WERI-Rb-1 (cell line): ENCODE data around the gene LEMD1.

Source experiments
- DNase-seq: peaks from one replicate; pipeline ENCODE4 v3.0.0-alpha.2; 2020
- H3K27ac ChIP-seq: fragments of 250-450 bp; sonication (Bioruptor Pico); 2 replicates; pipeline ENCODE4 v1.5.1; 2020; ENCODE audit warnings: mild to moderate bottlenecking, moderate library complexity
- H3K27me3 ChIP-seq: fragments of 250-450 bp; sonication (Bioruptor Pico); 2 replicates; pipeline ENCODE4 v1.5.1; 2021; ENCODE audit warnings: mild to moderate bottlenecking, low read depth, moderate library complexity; ENCODE audit not compliant: insufficient read depth, severe bottlenecking
- H3K36me3 ChIP-seq: fragments of 250-450 bp; sonication (Bioruptor Pico); 2 replicates; pipeline ENCODE4 v1.5.1; 2020; ENCODE audit warnings: mild to moderate bottlenecking, moderate library complexity
- H3K4me3 ChIP-seq: 2 replicates; pipeline ENCODE4 v1.5.1; 2011; ENCODE audit warnings: low read depth, mild to moderate bottlenecking, control low read depth, low read length
- H3K9me3 ChIP-seq: fragments of 250-450 bp; sonication (Bioruptor Pico); 2 replicates; pipeline ENCODE4 v1.5.1; 2021; ENCODE audit warnings: mild to moderate bottlenecking, moderate library complexity; ENCODE audit not compliant: severe bottlenecking
- CTCF ChIP-seq: IDR thresholded peaks from 2 replicates; pipeline ENCODE4 v1.5.1; 2011; ENCODE audit warnings: low read depth, mild to moderate bottlenecking, control low read depth, inconsistent platforms, low read length

LEMD1 gene

GRCh38 chr1:205452933-205453332 is 31.1 kb upstream of the LEMD1 start:
- peaks cover 46% of the 10 kb centered on the region for H3K27me3 ChIP-seq

DNA sequence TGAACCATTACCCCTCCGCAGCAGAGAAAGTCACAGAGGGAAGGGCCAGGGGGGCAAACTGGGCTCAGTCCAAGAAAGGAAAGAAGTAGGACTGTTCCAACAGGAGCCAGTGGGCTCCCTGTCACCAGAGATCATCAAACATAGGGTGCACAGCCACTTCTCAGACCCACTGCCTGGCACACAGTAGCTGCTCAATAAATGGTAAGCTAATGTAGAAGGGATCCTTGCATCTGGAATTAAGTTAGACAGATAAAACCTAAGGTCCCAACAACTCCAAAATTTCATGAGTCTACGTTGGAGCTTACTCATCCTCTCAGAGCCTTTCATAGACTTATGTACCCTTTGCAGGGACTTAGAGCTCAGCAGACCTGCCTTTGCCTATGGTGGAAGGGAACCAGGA is 30.5 kb upstream of the LEMD1 start:
- no peak for TF ChIP-seq CTCF
- Histone ChIP-seq H3K4me3 (no peak overlapping the region), H3K9me3 (no peaks in the 10 kb centered on the region), H3K27me3 (peaks cover 40% of the 10 kb centered on the region), H3K27ac (no peak overlapping the region), H3K36me3 (no peaks in the 10 kb centered on the region)
- DNase-seq: no peak

More at GRCh38 chr1:205452933-205453332, 31.1 kb upstream of the LEMD1 start:
- H3K4me3 ChIP-seq: no peak overlapping the region
- no peak for TF ChIP-seq CTCF
- H3K27ac ChIP-seq: no peak overlapping the region
- DNase-seq: no peak
- H3K9me3 ChIP-seq: no peaks in the 10 kb centered on the region
- no peaks in the 10 kb centered on the region for H3K36me3 ChIP-seq

DNA sequence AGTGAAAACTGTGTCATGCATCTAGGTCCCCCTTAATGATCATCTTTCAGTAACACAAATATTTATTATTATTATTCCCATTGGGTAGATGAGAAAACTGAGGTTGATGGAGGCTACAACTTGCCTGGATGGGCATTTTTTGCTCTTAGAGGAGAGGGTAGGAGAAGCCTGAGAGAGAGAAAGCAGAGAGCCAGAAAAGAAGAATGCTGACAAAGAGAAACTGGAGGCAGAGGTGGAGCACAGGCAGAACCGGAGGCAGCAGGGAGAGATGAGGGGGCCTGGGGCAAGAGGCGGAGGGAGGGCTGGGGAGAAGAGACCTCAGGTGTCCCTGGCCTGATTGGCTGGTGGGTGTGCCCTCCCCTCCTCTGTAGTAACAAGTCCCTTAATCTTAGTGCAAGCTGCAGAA is 29.9 kb upstream of the LEMD1 start:
- Histone ChIP-seq H3K4me3 (no peak overlapping the region), H3K27me3 (peaks cover 40% of the 10 kb centered on the region), H3K36me3 (no peaks in the 10 kb centered on the region), H3K9me3 (no peaks in the 10 kb centered on the region), H3K27ac (no peak overlapping the region)
- DNase-seq: peak; percentile 67
- TF ChIP-seq CTCF: no peak

DNA sequence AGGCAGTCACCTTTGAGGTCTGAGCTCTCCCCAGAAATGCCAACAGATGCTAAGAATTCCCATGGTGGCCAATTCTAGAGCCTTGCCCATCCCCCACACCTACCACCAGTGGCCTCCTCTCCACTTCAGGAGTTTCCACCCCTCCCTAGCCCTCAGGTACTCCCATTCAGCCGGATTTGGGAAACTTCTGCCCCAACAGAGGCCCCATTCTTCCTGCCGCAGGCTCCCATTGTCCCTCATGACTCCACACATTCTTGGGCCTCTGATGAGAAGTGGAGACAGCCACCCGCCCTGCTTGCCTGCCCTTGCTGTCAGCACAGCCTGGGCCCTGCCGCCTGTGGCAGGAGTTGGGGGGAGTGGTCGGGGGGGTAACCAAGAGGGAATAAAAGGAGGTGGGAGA is 29.3 kb upstream of the LEMD1 start:
- no peaks in the 10 kb centered on the region for H3K36me3 ChIP-seq
- peaks cover 36% of the 10 kb centered on the region for H3K27me3 ChIP-seq
- DNase-seq: no peak
- no peak overlapping the region for H3K27ac ChIP-seq
- H3K9me3 ChIP-seq: no peaks in the 10 kb centered on the region
- no peak overlapping the region for H3K4me3 ChIP-seq
- no peak for TF ChIP-seq CTCF

- H3K4me3 ChIP-seq: no peak overlapping the region
- no peak for DNase-seq
Measured at GRCh38 chr1:205450448-205450847, 28.6 kb upstream of the LEMD1 start.

More at GRCh38 chr1:205450448-205450847, 28.6 kb upstream of the LEMD1 start:
- Histone ChIP-seq H3K27ac (no peak overlapping the region), H3K27me3 (peaks cover 28% of the 10 kb centered on the region), H3K36me3 (no peaks in the 10 kb centered on the region), H3K9me3 (no peaks in the 10 kb centered on the region)
- no peak for TF ChIP-seq CTCF
